OCI-LY7 (cell line): ENCODE data around the gene MEIS2.

Experiments used
- EZH2phosphoT487 ChIP-seq: fragments of 200-600 bp; sonication (generic); IDR thresholded peaks from 2 replicates; pipeline ENCODE4 v1.6.1; 2018; ENCODE audit warnings: low read depth, borderline replicate concordance, mild to moderate bottlenecking, mixed run types, antibody characterized with exemption, low read length, moderate library complexity, mixed read lengths
- TF ChIP-seq, protein P1 (sequence below): fragments of 200-600 bp; sonication (generic); conservative IDR thresholded peaks from 2 replicates; pipeline ENCODE4 v1.5.1; 2014; ENCODE audit warnings: mild to moderate bottlenecking, antibody characterized with exemption, low read length, moderate library complexity, mixed read lengths

DNA sequence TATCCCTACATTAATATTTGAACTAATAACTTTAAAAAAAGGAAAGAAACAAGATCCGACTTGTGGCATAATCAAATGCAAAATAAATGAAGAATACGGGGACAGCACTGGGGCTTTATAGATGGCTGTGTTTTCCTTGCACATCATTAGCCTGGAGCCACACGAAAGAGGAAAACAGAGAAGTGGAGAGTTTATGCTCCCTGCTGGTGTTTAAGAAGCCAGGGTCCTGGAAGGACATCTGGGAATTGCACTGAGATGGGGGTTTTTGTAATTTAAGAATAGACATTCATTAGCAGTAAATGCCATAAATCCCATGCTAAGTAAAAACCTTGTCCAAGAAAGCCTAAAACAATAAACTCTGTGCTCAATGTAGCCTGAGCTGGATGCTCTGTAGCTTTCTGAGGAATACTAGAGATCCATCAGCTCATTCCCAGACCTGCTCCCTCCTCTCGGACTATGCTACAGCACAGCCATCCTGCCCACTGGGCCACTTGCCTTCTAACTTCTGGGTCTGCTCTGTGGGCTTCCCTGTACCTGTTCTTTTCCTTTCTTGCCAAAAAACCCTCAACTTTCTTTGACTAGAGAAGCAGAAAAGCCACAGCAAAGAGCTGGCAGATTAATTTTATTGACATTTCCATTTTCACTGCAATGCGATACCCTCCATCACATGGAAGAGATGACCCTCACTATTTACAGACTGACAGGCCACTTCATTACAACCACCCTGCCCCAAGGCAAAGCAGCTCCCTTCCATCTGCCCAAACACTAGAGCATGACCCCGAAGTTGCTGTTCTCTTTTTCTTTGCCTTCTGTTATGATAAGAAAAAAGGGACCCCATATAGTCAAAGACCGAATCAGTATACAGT, 62.3 kb downstream of the MEIS2 start:
- TF ChIP-seq, protein P1, sequence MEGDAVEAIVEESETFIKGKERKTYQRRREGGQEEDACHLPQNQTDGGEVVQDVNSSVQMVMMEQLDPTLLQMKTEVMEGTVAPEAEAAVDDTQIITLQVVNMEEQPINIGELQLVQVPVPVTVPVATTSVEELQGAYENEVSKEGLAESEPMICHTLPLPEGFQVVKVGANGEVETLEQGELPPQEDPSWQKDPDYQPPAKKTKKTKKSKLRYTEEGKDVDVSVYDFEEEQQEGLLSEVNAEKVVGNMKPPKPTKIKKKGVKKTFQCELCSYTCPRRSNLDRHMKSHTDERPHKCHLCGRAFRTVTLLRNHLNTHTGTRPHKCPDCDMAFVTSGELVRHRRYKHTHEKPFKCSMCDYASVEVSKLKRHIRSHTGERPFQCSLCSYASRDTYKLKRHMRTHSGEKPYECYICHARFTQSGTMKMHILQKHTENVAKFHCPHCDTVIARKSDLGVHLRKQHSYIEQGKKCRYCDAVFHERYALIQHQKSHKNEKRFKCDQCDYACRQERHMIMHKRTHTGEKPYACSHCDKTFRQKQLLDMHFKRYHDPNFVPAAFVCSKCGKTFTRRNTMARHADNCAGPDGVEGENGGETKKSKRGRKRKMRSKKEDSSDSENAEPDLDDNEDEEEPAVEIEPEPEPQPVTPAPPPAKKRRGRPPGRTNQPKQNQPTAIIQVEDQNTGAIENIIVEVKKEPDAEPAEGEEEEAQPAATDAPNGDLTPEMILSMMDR, result no peak
- TF ChIP-seq EZH2phosphoT487, result no peak
